K562 (cell line): ENCODE results near the gene MLLT11. TPM values are rescaled to one million over a fixed set of nuclear protein-coding genes. Genes with fewer than 3 reads are reported as not detected.

ENCODE experiments used
- ETS2 ChIP-seq: IDR thresholded peaks from 2 replicates; pipeline ENCODE4 v1.6.1; 2016; ENCODE audit warnings: borderline replicate concordance, missing genetic modification characterization, mild to moderate bottlenecking, moderate library complexity, missing compliant biosample characterization; ENCODE audit not compliant: poor library complexity, severe bottlenecking
- JUND ChIP-seq, 2 experiments: IDR thresholded peaks; 2 replicates in 1 of 2; 3 replicates in 1 of 2; pipeline ENCODE4 v1.6.1; 2011; ENCODE audit warnings: borderline replicate concordance in 2 of 2, low read depth in 2 of 2, low read length in 2 of 2, improper control_type of control experiment in 1 of 2, missing biosample characterization in 1 of 2, missing genetic modification characterization in 1 of 2, missing genetic modification reagents in 1 of 2
- NFRKB ChIP-seq: fragments of 450-650 bp; IDR thresholded peaks from 2 replicates; pipeline ENCODE4 v1.6.1; 2016; ENCODE audit warnings: low read depth
- SMAD4 ChIP-seq: fragments of 250-450 bp; sonication (Bioruptor Pico); conservative IDR thresholded peaks from 2 replicates; pipeline ENCODE4 v1.8.0; 2021; ENCODE audit warnings: inconsistent platforms, mild to moderate bottlenecking, moderate library complexity
- U2AF1 ChIP-seq: fragments of 200-400 bp; formaldehyde crosslinking; optimal IDR thresholded peaks from 2 replicates; pipeline ENCODE3; 2017; ENCODE audit warnings: mild to moderate bottlenecking, low read depth, low read length, moderate library complexity
- ZBTB7A ChIP-seq: IDR thresholded peaks from 2 replicates; pipeline ENCODE4 v1.6.1; 2011; ENCODE audit warnings: low read depth, mild to moderate bottlenecking, low read length, moderate library complexity, borderline replicate concordance; ENCODE audit not compliant: control insufficient read depth
- ZC3H11A ChIP-seq: IDR thresholded peaks from 2 replicates; pipeline ENCODE4 v1.6.1; 2012; ENCODE audit warnings: low read depth, low read length, improper control_type of control experiment
- ZC3H8 ChIP-seq: fragments of 450-650 bp; IDR thresholded peaks from 2 replicates; pipeline ENCODE4 v1.6.1; 2017
- ZKSCAN3 ChIP-seq: fragments of 250-450 bp; sonication (Bioruptor Pico); IDR thresholded peaks from 2 replicates; pipeline ENCODE4 v1.4.0; 2020
- ZNF124 ChIP-seq: sonication (generic); formaldehyde crosslinking; IDR thresholded peaks from 2 replicates; pipeline ENCODE4 v1.8.1; 2022; ENCODE audit warnings: missing genetic modification reagents
- polyA plus RNA-seq, 8 experiments: library from polyadenylated mRNA; depleted of rRNA in 4 of 8; stranded (reverse) in 5 of 8; unstranded in 3 of 8; fragments of >200 nt; fragmentation: Nextera tagmentation in 2 of 8; fragmentation: Illumina TruSeq in 1 of 8; extraction: Ambion mirVana in 2 of 8; extraction: Trizol in 1 of 8; gene quantifications; 2 replicates each; pipeline versions ENCODE4 v1.2.1 to v1.2.3, GENCODE V29; 2011 to 2014; ENCODE audit warnings: inconsistent platforms in 1 of 8, missing spikeins in 1 of 8
- total RNA-seq, 7 experiments: library from RNA; depleted of rRNA in 6 of 7; stranded (reverse); fragments of >200 nt in 6 of 7; fragmentation: Illumina TruSeq in 2 of 7; extraction: Trizol in 2 of 7; gene quantifications; 2 replicates each; pipeline versions ENCODE4 v1.2.1 to v1.2.3, GENCODE V29; 2011 to 2021; ENCODE audit warnings: low replicate concordance in 1 of 7
- TF ChIP-seq, protein P1 (sequence below), 2 experiments: fragments of 450-650 bp; IDR thresholded peaks; 2 replicates each; pipeline ENCODE4 v1.6.1; 2016; ENCODE audit warnings: mild to moderate bottlenecking in 2 of 2, borderline replicate concordance in 1 of 2, low read depth in 1 of 2, moderate library complexity in 1 of 2
- TF ChIP-seq, protein P2 (sequence below): fragments of 450-650 bp; IDR thresholded peaks from 2 replicates; pipeline ENCODE4 v1.6.1; 2016; ENCODE audit warnings: missing biosample characterization, missing genetic modification characterization
- TF ChIP-seq, protein P3 (sequence below): sonication (generic); formaldehyde crosslinking; IDR thresholded peaks from 2 replicates; pipeline ENCODE4 v1.8.0; 2022; ENCODE audit warnings: mild to moderate bottlenecking, missing genetic modification reagents
- TF ChIP-seq, protein P4 (sequence below): fragments of 250-450 bp; sonication (Bioruptor Pico); IDR thresholded peaks from 2 replicates; pipeline ENCODE4 v1.8.0; 2021; ENCODE audit warnings: mild to moderate bottlenecking, moderate library complexity

The MLLT11 gene
- total and polyA plus RNA-seq, 9 of the 15 experiments (the other 6 are each of a cell fraction or from before 2014, with no cell fraction given) = 12.1 to 91.0 (median 22.0) TPM

DNA sequence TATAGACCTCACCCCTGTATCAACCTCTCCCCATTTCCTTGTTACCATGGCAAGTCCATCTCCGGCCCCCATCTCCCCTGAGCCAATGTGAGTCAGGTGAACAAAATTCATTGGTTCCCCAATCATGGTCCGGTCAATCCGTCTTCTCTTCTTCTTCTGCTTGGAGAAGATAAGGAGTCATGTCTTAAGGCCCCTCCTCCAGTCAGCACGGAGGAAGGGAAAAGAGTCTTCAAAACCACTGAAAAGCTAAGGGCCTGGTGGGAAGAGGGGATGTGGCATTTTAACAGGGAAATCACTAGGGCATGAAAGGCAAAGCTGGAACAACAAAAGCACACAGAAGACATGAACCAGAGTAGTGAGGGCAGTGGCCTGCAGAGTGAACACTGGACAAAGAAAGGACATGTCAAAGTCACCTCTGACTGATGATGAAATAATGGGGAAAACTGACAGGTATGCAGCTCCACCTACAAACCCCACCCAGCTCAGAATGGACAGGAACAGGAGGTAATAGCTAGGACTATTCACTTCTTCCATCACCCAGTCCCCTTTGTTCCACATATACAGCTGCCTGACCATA, 5.1 kb upstream of the MLLT11 start (continued):
- TF ChIP-seq SMAD4 (CRISPR knock-in tag) (peak; percentile 69), ZNF124 (CRISPR knock-in tag) (no peak), JUND (IDR thresholded peaks at IDR 0.05; ENCODE audit: borderline replicate concordance, low read depth, low read length) (peak; percentile 52; the same call in 1 of the 2 replicates), JUND (tag; IDR thresholded peaks at IDR 0.05; ENCODE audit: borderline replicate concordance, low read depth, low read length) (peak; percentile 29; the same call in 1 of the 3 replicates), NFRKB (no peak; the same call in none of the 2 replicates), ZC3H11A (no peak), ZC3H8 (no peak; the same call in 1 of the 2 replicates), ZBTB7A (no peak), ETS2 (tag) (no peak), ZKSCAN3 (CRISPR knock-in tag) (no peak), U2AF1 (no peak)
- TF ChIP-seq, protein P1, sequence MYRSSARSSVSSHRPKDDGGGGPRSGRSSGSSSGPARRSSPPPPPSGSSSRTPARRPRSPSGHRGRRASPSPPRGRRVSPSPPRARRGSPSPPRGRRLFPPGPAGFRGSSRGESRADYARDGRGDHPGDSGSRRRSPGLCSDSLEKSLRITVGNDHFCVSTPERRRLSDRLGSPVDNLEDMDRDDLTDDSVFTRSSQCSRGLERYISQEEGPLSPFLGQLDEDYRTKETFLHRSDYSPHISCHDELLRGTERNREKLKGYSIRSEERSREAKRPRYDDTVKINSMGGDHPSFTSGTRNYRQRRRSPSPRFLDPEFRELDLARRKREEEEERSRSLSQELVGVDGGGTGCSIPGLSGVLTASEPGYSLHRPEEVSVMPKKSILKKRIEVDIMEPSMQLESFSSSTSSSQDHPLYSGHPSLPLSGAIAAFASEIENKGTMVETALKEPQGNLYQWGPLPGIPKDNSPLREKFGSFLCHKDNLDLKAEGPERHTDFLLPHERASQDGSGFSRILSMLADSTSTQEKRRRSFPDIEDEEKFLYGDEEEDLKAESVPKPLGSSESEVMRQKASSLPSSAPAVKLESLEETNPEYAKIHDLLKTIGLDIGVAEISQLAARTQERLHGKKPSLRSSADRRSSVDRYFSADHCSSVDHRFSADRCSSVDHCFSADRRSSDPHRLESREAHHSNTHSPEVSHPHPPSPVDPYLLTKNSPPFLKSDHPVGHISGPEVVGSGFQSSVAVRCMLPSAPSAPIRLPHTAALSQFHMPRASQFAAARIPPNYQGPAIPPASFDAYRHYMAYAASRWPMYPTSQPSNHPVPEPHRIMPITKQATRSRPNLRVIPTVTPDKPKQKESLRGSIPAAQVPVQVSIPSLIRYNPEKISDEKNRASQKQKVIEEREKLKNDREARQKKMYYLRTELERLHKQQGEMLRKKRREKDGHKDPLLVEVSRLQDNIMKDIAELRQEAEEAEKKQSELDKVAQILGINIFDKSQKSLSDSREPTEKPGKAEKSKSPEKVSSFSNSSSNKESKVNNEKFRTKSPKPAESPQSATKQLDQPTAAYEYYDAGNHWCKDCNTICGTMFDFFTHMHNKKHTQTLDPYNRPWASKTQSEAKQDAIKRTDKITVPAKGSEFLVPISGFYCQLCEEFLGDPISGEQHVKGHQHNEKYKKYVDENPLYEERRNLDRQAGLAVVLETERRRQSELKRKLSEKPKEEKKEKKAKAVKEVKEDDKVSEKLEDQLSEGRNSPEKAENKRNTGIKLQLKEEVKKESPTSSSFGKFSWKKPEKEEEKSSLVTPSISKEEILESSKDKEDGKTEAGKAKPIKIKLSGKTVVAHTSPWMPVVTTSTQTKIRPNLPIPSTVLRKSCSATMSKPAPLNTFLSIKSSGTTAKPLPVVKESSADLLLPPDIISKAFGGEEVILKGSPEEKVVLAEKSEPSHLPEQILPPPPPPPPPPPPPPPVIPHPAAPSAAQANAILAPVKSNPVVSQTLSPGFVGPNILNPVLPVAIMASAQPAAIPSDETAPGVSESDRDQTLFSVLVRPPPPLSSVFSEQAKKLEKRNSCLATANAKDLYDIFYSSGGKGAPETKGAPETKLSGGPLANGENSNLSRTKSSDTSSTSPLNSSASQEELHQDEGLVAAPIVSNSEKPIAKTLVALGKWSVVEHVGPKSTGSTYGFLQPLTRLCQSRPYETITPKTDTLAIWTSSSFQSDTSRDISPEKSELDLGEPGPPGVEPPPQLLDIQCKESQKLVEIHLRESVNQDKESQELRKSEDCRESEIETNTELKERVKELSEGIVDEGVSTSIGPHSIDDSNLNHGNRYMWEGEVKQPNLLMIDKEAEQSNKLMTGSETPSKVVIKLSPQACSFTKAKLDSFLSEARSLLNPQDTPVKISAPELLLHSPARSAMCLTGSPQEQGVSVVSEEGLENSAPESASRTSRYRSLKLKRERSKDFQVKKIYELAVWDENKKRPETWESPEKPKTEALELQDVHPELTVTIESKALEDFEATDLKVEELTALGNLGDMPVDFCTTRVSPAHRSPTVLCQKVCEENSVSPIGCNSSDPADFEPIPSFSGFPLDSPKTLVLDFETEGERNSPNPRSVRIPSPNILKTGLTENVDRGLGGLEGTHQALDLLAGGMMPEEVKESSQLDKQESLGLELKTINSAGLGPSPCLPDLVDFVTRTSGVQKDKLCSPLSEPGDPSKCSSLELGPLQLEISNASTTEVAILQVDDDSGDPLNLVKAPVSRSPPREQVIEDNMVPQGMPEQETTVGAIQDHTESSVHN (IDR thresholded peaks at IDR 0.05; ENCODE audit: borderline replicate concordance in 1 of 2, low read depth in 1 of 2) = no peak
- TF ChIP-seq, protein P2, sequence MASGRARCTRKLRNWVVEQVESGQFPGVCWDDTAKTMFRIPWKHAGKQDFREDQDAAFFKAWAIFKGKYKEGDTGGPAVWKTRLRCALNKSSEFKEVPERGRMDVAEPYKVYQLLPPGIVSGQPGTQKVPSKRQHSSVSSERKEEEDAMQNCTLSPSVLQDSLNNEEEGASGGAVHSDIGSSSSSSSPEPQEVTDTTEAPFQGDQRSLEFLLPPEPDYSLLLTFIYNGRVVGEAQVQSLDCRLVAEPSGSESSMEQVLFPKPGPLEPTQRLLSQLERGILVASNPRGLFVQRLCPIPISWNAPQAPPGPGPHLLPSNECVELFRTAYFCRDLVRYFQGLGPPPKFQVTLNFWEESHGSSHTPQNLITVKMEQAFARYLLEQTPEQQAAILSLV (tag) = peak; percentile 88
- TF ChIP-seq, protein P3, sequence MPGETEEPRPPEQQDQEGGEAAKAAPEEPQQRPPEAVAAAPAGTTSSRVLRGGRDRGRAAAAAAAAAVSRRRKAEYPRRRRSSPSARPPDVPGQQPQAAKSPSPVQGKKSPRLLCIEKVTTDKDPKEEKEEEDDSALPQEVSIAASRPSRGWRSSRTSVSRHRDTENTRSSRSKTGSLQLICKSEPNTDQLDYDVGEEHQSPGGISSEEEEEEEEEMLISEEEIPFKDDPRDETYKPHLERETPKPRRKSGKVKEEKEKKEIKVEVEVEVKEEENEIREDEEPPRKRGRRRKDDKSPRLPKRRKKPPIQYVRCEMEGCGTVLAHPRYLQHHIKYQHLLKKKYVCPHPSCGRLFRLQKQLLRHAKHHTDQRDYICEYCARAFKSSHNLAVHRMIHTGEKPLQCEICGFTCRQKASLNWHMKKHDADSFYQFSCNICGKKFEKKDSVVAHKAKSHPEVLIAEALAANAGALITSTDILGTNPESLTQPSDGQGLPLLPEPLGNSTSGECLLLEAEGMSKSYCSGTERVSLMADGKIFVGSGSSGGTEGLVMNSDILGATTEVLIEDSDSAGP (CRISPR knock-in tag) = no peak
- TF ChIP-seq, protein P4, sequence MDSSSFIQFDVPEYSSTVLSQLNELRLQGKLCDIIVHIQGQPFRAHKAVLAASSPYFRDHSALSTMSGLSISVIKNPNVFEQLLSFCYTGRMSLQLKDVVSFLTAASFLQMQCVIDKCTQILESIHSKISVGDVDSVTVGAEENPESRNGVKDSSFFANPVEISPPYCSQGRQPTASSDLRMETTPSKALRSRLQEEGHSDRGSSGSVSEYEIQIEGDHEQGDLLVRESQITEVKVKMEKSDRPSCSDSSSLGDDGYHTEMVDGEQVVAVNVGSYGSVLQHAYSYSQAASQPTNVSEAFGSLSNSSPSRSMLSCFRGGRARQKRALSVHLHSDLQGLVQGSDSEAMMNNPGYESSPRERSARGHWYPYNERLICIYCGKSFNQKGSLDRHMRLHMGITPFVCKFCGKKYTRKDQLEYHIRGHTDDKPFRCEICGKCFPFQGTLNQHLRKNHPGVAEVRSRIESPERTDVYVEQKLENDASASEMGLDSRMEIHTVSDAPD (CRISPR knock-in tag) = no peak
